ENCODE measurements around the gene MYO18B. TPM values are rescaled to one million over a fixed set of nuclear protein-coding genes. Genes with fewer than 3 reads are reported as not detected.

Gene MYO18B
- total and polyA plus RNA-seq, 9 donors: 0.02 to 0.23 (median 0.10) TPM; not detected in 5

- no peak for DNase-seq
- Histone ChIP-seq H3K36me3 (no peaks in the 10 kb centered on the region), H3K9me3 (peaks cover 0 to 8% of the 10 kb centered on the region in 2 donors), H3K27ac (no peak overlapping the region), H3K27me3 (no peaks in the 10 kb centered on the region), H3K4me3 (no peak overlapping the region), H3K4me1 (ENCODE audit: insufficient read depth) (no peaks in the 10 kb centered on the region)
- TF ChIP-seq POLR2A (IDR thresholded peaks at IDR 0.05): no peak
- TF ChIP-seq EP300 (IDR thresholded peaks at IDR 0.05): no peak
- TF ChIP-seq CTCF (IDR thresholded peaks at IDR 0.05): no peak
- 47 to 57% (median 52%) methylated on average over 8 of the region's 8 CpGs for WGBS, 3 donors
- intact Hi-C loops (cut with DNase I): no loop called here
These were observed 22.5 kb downstream of the MYO18B start for GRCh38 chr22:25764270-25765015.

DNA sequence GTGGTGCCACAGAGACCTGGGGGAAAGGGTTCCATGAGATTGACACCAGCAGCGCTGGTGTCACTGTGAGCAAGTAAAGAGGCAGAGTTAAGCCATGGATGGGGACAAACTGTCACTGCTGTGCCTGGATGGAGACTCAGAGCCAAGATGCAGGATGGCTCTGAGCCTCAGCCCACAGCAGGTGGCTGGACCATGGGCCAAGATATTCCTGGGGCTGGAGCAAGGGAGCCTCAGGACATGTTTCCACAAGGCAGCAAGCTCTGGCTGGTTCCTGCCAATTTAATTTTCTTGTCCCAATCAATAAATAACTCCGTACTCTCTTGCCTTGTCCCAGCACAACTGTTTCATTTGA lies 23.0 kb downstream of the MYO18B start:
- WGBS, 3 donors: 81 to 89% (median 83%) methylated on average over 2 of the region's 2 CpGs
- no peaks in the 10 kb centered on the region for H3K36me3 ChIP-seq
- no peaks in the 10 kb centered on the region for H3K4me1 ChIP-seq (ENCODE audit: insufficient read depth)
- H3K4me3 ChIP-seq: no peak overlapping the region
- H3K9me3 ChIP-seq: peaks cover 0 to 8% of the 10 kb centered on the region in 2 donors
- intact Hi-C loops (cut with DNase I): no loop called here
- no peak for TF ChIP-seq CTCF (IDR thresholded peaks at IDR 0.05)
- no peak for TF ChIP-seq EP300 (IDR thresholded peaks at IDR 0.05)
- no peak for TF ChIP-seq POLR2A (IDR thresholded peaks at IDR 0.05)
- DNase-seq: no peak
- H3K27me3 ChIP-seq: no peaks in the 10 kb centered on the region
- H3K27ac ChIP-seq: no peak overlapping the region

DNA sequence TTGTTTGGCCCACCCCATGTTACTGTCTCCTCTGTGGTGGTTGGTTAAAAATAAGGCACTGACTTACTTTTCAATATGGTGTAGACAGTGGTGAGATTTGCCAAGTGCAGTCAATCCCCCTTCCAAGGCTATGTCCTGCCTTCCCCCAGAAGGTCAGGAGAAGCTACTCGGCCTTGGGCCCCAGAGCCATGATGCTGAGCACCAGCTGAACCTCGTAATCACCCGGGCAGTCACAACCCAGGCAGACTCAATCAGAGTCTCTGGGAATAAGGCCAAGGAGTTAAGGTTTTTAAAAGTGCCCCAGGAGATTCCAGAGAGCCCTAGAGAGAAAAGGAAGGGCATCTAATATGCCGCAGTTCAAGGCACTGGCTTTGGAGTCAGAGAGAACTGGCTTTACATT lies 23.8 kb downstream of the MYO18B start:
- Histone ChIP-seq H3K36me3 (no peaks in the 10 kb centered on the region), H3K27me3 (no peaks in the 10 kb centered on the region), H3K4me1 (ENCODE audit: insufficient read depth) (no peaks in the 10 kb centered on the region), H3K27ac (no peak overlapping the region), H3K4me3 (no peak overlapping the region), H3K9me3 (peaks cover 0 to 8% of the 10 kb centered on the region in 2 donors)
- TF ChIP-seq POLR2A (IDR thresholded peaks at IDR 0.05): no peak
- TF ChIP-seq CTCF (IDR thresholded peaks at IDR 0.05): no peak
- TF ChIP-seq EP300 (IDR thresholded peaks at IDR 0.05): no peak
- DNase-seq: no peak
- 75 to 82% (median 79%) methylated on average over 4 of the region's 4 CpGs for WGBS, 3 donors
- intact Hi-C loops (cut with DNase I): no loop called here

GRCh38 chr22:25766418-25766817 lies 24.4 kb downstream of the MYO18B start:
- no peaks in the 10 kb centered on the region for H3K27me3 ChIP-seq
- TF ChIP-seq CTCF (IDR thresholded peaks at IDR 0.05) (no peak), EP300 (IDR thresholded peaks at IDR 0.05) (no peak), POLR2A (IDR thresholded peaks at IDR 0.05) (no peak)
- DNase-seq: no peak
- H3K4me1 ChIP-seq (ENCODE audit: insufficient read depth): no peaks in the 10 kb centered on the region
- H3K36me3 ChIP-seq: no peaks in the 10 kb centered on the region
- 90 to 91% (median 90%) methylated on average over 3 of the region's 3 CpGs for WGBS, 3 donors
- H3K4me3 ChIP-seq: no peak overlapping the region
- intact Hi-C loops (cut with DNase I): no loop called here
- no peak overlapping the region for H3K27ac ChIP-seq
- peaks cover 0 to 8% of the 10 kb centered on the region in 2 donors for H3K9me3 ChIP-seq

All from ovary (tissue), 9 donors.